ENCODE results near the gene CYP2A7. TPM values are rescaled to one million over a fixed set of nuclear protein-coding genes. Genes with fewer than 3 reads are reported as not detected.
"Not testable (repeated sequence)": the region's sequence is repeated elsewhere in the genome, so short reads cannot be mapped to it uniquely, and the experiment has no call there.

The CYP2A7 gene
- total RNA-seq, 4 donors from 2014 or later, result not detected

DNA sequence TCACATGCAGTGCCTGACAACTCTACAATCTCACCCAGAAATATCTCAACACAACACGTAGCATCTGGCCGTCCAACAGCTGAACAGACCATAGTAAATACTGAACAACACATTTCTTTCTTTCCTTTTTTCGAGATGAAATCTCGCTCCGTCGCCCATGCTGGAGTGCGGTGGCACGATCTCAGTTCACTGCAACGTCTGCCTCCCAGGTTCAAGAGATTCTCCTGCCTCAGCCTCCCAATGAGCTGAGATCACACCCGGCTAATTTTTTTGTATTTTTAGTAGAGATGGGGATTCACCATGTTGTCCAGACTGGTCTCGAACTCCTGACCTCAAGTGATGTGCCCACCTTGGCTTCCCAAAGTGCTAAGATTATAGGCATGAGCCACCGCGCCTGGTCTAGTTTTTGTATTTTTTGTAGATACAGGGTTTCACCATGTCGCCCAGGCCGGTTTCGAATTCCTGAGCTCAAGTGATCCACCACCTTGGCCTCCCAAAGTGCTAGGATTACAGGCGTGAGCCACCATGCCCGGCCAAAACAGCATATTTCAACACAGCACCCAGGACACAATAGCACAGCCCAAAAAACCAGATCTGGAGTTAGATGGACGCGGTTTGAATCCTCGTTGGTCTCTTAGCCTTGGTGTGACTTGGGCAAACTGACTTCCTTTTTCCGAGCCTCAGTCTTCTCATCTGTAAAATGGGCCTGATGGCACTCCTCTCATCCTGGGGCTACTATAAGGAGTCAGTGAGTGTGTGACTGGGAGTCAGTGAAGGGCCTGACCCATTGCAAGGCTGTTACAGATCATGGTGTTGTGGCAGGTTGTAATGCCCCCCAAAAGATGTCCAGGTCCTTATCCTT, 54.4 kb downstream of the CYP2A7 start:
- no peak for DNase-seq
- Histone ChIP-seq H3K4me1 (peaks cover 0 to 12% (median 0%) of the 10 kb centered on the region in 4 donors), H3K36me3 (peaks cover 0 to 4% (median 0%) of the 10 kb centered on the region in 3 donors), H3K4me3 (no peak overlapping the region), H3K27ac (no peak overlapping the region), H3K27me3 (no peaks in the 10 kb centered on the region), H3K9me3 (no peaks in the 10 kb centered on the region)
- TF ChIP-seq, protein P1, sequence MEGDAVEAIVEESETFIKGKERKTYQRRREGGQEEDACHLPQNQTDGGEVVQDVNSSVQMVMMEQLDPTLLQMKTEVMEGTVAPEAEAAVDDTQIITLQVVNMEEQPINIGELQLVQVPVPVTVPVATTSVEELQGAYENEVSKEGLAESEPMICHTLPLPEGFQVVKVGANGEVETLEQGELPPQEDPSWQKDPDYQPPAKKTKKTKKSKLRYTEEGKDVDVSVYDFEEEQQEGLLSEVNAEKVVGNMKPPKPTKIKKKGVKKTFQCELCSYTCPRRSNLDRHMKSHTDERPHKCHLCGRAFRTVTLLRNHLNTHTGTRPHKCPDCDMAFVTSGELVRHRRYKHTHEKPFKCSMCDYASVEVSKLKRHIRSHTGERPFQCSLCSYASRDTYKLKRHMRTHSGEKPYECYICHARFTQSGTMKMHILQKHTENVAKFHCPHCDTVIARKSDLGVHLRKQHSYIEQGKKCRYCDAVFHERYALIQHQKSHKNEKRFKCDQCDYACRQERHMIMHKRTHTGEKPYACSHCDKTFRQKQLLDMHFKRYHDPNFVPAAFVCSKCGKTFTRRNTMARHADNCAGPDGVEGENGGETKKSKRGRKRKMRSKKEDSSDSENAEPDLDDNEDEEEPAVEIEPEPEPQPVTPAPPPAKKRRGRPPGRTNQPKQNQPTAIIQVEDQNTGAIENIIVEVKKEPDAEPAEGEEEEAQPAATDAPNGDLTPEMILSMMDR (IDR thresholded peaks at IDR 0.05), result no peak
- TF ChIP-seq POLR2A (IDR thresholded peaks at IDR 0.05), result no peak

DNA sequence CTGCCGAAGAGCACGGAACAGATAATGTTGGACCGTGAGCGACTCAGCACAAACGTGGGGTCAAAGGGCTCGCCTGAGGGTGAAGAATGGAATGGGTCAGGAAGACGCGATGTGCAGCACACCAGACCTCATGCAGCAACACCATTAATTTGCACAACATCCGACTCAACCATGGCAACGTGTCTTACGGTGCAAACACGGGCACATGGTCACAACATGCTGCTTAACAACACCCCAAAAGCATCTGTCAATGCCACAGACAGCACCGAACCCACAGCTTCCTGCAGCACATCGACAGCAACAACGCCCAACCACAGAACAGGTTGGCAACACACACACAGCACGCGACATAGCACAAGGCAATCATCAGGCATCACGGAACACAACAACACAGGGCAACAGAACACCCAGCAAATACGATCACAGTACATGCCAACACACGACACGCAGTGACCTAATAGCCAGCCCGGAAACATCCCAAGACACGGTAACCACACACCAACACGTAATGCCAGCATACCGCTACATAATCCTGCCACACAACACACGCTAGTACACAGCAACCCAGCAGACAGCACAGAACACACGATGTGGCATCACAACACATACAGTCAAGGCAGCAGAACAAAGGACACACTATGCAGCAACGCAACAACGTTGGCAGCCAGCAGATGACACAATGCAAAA, 55.2 kb downstream of the CYP2A7 start:
- not testable (repeated sequence) for H3K36me3 ChIP-seq, H3K9me3 ChIP-seq, H3K4me3 ChIP-seq, H3K27me3 ChIP-seq, DNase-seq, H3K27ac ChIP-seq
- H3K4me1 ChIP-seq, result peaks cover 0 to 14% (median 0%) of the 10 kb centered on the region in 4 donors

DNA sequence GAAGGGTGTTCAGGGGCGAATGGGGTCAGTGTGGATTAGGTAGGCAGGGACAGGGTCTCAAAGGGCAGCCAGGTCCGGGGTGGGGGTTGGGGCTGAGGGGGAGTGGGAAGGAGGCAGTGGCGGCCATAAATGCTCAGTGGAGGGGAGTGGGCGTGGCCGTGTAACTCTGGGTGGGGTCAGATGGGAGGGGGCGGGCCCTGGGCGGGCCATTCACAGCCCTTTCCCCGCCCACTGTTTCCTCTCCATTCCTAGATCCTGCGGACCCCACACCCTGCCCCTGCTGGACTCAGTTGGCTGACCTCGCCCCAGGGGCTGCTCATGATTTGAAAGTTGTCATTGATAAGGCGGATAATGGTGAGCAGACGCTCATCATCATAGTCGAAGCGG, 55.7 kb downstream of the CYP2A7 start:
- not testable (repeated sequence) for H3K36me3 ChIP-seq, H3K4me3 ChIP-seq, DNase-seq, H3K9me3 ChIP-seq, H3K27ac ChIP-seq, H3K27me3 ChIP-seq, H3K4me1 ChIP-seq

DNA sequence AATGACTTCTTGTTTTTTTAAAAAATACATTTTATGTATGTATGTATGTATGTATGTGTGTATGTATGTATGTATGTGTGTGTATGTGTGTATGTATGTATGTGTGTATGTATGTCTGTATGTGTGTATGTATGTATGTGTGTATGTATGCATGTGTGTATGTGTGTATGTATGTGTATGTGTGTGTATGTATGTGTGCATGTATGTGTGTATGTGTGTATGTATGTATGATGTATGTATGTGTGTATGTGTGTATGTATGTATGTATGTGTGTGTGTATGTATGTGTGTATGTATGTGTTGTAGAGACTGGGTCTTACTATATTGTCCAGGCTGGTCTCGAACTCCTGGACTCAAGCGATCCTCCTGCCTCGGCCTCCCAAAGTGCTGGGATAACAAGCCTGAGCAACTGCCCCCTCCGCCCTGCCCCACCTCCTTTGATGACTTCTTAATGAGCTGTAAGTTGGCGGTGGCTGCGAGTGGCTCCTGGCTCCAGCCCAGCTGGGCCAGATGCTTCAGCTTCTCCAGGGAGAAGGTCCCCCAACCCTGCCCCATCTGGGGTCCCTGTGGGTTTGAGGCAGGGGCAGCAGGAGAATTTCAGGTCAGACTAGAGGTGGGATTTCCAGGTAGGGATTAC, 56.5 kb downstream of the CYP2A7 start:
- not testable (repeated sequence) for DNase-seq, H3K36me3 ChIP-seq, H3K4me1 ChIP-seq, H3K4me3 ChIP-seq, H3K27ac ChIP-seq, H3K27me3 ChIP-seq, H3K9me3 ChIP-seq

Other genes starting within 250 kb of the CYP2A7 start
- gene NUMBL, start 191.6 kb downstream of the CYP2A7 start, total RNA-seq, result 100 to 1,000 TPM in 1 of 4 donors, 10 to 100 TPM in 3; 10.9 to 151 (median 27.9) TPM
- 10 to 100 TPM; 32.4 to 92.8 (median 41.9) TPM for gene COQ8B, start 165.3 kb downstream of the CYP2A7 start, total RNA-seq
- gene ITPKC, start 165.1 kb downstream of the CYP2A7 start, total RNA-seq, result 10 to 100 TPM; 34.5 to 43.9 (median 38.9) TPM
- 10 to 100 TPM in 3 of 4 donors, 1 to 10 TPM in 1; 7.4 to 33.0 (median 21.6) TPM for gene ACTMAP, start 131.8 kb downstream of the CYP2A7 start, total RNA-seq
- 100 to 1,000 TPM in 1 of 4 donors, 10 to 100 TPM in 3; 44.5 to 104 (median 72.1) TPM for gene SNRPA, start 131.0 kb downstream of the CYP2A7 start, total RNA-seq
- gene MIA, start 106.7 kb downstream of the CYP2A7 start, total RNA-seq, result 1 to 10 TPM in 1 of 4 donors, not detected in 3; 4.0 TPM
- 10 to 100 TPM; 14.9 to 71.2 (median 51.3) TPM for gene RAB4B, start 104.0 kb downstream of the CYP2A7 start, total RNA-seq
- gene EGLN2, start 83.0 kb downstream of the CYP2A7 start, total RNA-seq, result 10 to 100 TPM; 75.8 to 96.6 (median 88.1) TPM
- gene CYP2A6, start 31.8 kb downstream of the CYP2A7 start, total RNA-seq, result not detected
- 10 to 100 TPM in 3 of 4 donors, 1 to 10 TPM in 1; 5.8 to 58.8 (median 25.0) TPM for gene CYP2B6, start 109.1 kb upstream of the CYP2A7 start, total RNA-seq
- gene CYP2A13, start 206.2 kb upstream of the CYP2A7 start, total RNA-seq, result not detected
- gene CYP2F1, start 232.2 kb upstream of the CYP2A7 start, total RNA-seq, result not detected